Measurements from ENCODE around the gene MCOLN1.

The MCOLN1 gene

DNA sequence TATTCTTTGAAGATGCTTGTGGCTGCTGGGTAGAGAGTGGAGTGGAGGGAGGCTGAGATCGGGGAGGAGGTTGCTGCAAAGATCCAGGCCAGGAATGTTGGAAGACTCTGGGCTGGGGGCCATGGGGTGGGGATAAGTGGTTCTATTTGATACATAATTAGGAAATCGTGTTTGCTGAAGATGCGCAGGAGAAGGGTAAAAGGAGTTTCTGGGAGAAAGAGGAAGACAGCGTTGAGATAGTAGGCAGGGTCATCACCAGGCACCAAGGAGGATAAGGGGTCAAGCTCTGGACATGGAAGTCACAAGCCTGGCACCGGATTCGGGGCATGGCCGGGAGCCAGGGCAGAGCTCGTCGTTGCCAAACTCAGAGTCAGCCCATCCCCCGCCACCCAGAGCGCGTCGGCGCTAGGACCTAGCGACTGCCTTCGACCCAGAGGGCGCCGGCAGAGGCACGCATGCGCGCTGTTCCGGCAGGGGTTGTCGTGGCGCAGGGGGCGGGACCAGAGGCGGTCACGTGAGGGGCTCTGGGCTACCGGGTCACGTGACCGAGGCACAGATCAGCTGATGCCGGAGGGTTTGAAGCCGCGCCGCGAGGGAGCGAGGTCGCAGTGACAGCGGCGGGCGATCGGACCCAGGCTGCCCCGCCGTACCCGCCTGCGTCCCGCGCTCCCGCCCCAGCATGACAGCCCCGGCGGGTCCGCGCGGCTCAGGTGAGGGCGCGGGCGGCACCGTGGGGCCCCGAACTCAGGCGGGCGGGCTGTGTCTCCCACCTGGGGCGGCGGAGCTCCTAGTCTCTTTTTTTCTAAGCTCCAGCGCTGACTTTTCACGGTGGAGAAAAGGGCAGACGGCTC is at the start of gene MCOLN1:
Gene MCOLN1, plus strand, starts transcription at position 553 of the 851 bp plus-strand sequence. Its CDS starts 127 bp downstream, at position 680.
- DNase-seq = peak; percentile 98

DNA sequence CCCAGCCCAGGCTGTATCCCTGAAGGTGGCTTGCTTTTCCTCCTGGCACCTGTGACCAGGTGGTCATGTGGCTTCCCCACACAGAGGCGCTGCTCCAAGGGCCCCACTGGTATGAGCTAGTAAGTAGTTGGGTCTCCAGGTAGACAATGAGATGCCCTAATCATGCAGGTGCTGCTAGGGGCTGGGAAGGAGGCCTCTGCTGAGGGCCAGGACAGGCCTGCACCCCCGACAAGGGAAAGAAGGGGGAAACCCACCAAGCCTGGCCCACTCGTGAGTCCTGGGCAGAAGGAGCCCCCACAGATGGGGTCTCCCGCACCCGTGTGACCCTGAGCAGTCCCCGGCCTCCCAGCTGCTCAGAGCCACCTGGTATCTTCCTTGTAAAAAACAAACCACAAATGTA is 46.8 kb upstream of the MCOLN1 start:
- no peak for DNase-seq

DNA sequence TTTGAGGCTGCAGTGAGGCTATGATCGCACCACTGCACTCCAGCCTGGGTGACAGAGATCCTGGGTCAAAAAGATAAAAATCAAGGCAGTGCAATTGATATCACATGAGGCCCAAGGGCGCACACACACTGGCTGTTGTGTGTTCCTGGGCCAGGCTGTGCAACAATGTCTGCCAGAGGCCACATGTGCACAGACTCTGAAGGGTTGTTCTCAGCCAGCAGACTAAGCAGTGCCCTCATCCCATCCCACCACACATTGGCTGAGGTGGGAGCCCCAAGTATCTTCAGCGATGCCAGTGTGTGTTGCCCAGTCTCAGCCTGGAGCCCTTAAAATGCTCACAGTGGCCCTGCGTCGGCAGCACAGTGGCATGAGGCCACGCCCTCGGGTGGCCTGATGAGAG is 46.2 kb upstream of the MCOLN1 start:
- no peak for DNase-seq

DNA sequence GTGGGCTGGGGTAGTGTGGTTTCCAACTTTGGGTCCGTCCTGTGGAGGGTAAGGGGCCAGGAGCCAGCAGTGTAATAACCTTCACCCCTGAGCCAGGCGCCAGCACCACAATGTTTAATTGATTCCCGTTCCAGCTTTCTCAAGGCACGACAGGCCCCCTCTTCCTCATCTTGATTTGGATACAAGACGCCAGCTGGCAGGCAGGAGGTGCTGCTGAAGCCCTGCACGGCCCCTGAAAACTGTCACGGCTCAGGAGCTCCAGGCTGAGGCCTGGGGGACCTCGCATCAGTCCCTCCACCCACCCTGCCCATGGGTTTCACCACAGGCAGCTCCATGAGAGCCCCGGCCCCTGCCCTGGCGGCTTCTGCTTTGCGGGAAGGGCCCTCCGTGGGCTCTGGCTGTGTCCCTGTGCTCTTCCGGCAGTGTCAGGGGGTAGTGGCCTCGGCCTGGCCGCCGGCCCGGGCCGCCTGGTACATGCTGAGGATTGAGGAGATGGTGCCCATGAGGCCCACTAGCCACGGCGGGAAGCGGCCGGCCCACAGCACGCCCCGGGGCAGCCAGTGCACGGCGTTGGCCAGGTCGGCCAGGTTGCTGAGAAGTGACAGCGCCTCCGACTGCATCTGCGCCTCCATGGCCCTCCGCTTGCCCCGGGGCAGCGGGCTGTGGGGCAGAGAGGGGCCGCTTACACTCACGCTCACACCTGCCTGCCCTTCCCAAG is 45.5 kb upstream of the MCOLN1 start:
- no peak for DNase-seq

DNA sequence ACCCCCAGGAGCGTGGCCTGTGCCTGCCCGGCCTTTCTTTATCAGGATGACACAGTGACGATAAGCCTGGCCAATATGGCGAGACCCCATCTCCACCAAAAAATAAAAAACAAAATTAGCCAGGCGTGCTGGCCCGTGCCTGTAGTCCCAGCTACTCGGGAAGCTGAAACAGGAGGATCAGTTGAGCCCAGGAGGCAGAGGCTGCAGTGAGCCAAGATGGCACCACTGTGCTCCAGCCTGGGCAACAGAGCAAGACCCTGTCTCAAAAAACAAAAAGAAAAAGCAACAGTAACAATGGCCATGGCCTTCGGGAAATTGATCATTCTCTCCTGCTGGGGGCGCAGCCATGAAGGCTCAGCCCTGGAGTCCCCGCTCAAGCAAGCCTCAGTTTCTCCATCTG is 44.7 kb upstream of the MCOLN1 start:
- DNase-seq = no peak

DNA sequence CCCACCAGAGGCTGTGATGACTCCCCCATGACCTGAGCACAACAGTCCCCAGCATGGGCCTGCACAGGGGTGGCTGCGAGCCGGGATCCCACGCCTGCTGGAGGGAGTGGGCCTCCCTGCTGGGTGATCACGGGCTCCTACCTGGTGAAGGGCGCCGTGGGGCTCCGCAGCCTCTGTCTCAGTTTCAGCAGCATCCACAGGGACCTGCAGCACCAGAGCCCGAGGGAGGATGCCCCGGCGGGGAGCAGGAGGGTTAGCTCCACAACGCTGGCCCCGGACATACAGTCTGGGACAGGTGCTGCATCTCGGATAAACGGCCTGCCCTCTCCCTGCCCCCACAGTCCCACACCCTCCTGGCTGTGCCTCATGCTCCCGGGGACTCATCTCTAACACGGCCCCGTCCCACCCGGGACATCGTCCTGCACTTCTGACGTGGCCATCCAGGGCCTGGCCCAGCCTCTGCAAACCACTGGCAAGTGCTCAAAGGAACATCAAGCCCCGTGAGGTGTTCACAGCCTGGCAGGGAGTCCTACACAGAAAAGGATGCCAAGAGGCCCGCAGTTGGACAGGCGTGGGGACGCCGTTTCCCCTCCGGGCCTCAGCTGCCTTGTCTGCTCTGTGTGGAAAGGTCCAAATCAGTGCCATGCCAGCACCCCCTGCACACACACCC is 44.1 kb upstream of the MCOLN1 start:
- DNase-seq = no peak

DNA sequence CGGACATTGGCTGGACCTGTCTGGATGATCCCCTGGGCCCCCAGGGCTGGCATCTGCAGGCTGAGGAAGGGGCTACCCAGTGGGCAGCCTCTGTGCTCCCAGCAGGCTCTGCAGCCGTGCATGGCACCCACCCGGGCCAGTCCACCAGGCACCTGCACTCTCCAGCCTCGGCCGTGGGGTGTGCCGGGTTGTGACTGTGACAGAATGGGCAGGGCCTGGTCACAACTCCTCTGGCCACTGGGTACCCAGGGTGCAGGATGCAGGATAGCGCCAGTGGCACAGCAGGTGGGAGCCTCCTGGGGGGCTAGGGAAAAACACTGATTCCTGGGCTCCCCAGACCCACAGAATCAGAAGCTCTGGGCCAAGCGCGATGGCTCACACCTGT is 43.6 kb upstream of the MCOLN1 start:
- DNase-seq = no peak

DNA sequence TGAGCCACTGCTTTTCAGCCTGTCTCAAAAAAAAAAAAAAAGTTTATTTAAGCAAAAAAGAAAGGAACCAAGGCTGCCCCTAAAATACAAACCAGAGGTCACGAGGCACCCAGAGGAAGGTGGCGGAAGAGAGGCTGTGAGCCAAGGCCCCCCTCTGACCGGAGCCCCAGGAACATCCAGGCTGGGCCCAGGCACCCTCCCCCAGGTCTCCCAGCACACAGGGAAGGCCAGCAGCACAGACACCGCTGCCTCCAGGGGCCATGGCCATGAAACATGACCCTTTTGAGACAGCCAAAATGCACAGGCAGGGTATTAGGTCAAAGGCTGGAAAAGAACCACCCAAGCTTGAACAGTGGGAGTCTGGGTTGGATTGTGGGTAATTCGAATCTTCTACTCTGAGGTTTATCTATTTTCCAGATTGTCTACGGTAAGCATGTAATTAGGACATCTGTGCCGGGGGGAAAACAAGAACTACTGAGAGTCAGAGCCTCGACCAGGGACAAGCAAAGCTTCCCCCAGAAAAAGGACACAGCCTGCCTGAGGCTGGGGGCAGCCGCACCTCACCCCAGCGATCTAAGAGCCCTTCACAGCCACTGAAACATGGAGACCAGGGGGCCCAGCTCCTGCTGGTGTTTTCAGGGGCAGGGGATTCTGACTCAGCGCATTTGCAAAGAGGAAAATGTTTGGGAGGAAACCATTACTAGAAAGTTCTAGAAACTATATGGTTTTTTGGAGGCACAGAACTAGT is 42.0 kb upstream of the MCOLN1 start:
- no peak for DNase-seq

DNA sequence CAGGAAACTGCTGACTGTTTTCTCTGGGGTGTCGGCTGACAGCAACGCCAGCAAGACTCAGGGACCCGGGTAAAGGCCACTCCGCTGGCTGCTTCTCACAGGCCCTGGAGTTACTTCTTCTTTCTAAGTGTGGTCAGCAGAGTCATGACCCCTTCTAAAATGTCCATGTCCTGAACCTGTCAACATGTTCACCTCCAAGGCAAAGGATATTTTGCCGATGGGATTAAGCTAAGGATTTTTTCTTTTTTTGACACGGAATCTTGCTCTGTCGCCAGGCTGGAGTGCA is 41.5 kb upstream of the MCOLN1 start:
- no peak for DNase-seq

DNA sequence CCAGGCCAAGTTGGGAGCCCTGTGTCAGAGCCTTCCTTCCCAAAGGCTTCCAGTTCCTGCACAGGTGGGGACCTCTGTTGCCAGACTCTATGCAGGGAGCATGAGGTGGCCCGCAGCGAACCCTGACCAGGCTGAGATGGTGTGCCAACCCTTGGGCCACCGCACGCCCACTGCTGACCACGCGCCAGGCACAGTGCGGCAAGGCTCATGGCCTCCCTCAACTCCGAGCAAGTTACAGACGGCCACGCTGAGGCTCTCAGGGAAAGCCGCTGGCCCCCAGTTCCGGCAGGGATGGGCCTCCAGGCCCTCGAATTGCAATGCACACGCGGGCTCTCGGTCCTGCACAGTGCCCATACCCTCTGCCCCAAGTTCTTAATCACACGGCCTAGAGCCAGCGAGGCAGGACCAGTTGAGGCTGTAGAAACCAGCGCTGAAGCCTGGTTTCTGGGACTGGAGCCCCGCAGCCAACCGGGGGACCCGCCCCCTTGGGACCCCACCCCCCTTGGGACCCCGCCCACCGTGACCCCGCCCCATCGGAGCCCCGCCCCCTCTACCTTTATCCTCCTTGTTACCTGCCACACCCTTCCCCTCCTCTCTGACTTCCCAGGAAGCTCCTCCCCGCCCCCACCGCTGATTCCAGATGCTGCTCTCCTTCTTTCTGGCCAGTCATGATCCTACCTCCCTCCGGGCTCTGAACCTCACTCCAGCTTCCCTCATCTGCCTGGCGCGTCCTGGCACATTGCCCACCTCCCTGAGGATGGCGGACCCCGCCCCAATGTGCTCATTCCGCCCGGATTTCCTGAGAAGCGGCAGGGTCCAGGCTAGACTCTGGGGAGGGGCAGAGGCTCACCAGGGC is 39.6 kb upstream of the MCOLN1 start:
- DNase-seq = no peak

DNA sequence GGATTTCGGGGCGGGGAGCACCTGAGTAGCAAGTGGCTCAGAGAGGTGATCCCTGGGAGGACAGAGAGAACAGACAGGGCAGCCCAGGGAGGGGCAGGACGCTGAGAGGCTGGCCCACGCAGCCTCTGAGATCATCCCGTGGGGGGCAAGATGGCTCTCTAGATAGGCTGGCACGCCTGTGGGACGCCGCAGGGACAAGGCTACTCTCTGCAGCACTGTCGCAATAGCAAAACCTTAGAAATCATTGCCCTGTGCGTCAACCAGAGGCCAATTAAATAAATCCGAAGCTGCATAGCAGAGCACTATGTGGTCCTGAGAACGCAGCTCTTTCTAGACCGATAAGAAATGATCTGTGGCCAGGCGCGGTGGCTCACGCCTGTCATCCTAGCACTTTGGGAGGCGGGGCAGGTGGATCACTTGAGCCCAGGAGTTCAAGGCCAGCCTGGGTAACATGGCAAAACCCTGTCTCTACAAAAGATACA is 38.7 kb upstream of the MCOLN1 start:
- DNase-seq = no peak

DNA sequence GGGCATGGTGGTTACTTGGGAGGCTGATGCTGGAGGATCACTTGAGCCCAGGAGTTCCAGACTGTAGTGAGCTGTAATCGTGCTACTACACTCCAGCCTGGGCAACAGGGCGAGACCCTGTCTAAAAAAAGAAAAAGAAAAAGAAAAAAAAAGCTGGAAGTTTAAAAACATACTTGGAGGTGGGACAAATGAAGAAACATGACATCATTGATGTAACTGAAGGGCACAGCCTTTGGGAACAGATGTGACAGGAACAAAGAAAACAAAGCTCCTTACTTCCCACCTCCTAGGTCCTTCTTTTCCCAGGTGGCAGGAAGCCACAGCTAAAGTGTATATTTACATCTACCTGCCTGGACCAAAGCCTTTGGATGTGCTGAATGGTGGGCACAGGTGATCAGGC is 35.5 kb upstream of the MCOLN1 start:
- DNase-seq = no peak

DNA sequence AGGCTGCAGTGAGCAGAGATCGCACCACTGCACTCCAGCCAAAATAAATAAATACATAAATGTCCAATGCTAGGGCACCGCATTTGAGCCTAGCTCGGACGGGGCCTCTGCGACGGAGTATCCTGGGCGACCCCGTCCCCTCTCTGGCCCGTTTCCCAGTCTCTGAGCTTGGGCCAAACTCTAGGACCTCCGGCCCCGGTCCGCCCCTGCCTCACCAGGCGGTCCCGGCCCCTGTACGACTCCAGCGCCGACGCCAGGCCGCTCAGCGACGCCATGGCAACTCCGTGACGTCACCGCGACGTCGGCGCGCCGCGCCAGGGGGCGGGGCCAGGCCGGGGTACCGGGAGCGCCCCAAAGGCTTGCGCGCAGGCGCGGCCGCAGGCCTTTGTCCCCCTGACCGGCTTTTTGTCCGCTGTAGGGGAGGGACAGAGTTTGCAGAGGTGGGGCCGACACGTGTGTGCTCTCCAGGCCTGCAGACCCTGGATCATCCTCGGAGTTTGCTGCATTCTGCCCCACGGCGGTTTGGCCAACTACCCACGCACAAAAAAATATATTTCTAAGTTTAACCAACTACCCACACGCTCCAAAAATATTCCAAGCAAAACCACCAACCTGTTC is 33.6 kb upstream of the MCOLN1 start, which contains the start of gene PEX11G:
Gene PEX11G, minus strand, starts transcription at position 300 of the 618 bp plus-strand sequence. Its CDS starts 25 bp downstream, at position 275.
- peak; percentile 89 for DNase-seq

DNA sequence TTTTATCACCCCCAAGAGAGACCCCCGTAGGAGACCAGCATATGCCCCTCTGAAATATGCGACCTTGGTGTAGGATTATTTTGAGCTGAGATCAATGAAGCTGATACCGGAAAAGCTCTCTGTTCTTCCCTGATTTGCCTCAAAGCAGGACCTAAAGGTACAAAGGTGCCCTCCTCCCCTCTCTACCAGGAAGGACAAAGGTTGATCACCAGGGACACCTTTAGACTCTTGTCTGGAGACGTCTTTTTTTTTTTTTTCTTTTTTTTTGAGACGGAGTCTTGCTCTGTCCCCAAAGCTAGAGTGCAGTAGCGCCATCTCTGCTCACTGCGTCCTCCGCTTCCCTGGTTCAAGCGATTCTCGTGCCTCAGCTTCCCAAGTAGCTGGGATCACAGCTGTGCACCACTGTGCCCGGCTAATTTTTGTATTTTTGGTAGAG is 32.8 kb upstream of the MCOLN1 start:
- DNase-seq = no peak

DNA sequence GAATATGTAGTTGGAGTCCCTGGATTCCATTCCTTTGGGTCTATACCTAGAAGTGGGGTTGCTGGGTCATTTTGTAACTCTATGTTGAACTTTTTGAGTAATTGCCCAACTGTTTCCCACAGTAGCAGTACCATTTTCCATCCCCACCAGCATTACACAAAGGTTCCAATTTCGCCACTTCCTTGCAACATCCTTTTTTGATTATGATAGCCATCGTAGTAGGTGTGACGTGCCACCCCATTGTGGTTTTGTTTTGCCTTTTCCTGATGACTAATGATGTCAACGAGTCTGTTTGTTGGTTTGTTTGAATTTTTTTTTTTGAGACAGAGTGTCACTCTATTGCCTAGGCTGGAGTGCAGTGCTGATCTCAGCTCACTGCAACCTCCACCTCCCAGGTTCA is 30.3 kb upstream of the MCOLN1 start:
- DNase-seq = no peak

DNA sequence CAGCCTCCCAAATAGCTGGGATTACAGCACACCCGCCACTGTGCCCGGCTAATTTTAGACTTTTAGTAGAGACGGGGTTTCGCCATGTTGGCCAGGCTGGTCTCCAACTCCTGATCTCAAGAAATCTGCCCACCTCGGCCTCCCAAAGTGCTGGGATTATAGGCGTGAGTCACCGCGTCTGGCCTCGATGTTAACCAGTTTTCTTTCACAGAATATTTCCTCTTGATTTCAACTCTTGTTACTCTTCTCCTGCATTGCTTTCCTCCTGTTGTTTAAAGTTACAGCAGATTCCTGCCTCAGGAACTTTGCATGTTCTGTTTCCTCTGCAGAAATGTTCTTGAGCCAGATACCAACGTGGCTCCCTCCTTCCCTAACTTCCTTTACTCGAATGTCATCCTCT is 29.9 kb upstream of the MCOLN1 start:
- DNase-seq = no peak

DNA sequence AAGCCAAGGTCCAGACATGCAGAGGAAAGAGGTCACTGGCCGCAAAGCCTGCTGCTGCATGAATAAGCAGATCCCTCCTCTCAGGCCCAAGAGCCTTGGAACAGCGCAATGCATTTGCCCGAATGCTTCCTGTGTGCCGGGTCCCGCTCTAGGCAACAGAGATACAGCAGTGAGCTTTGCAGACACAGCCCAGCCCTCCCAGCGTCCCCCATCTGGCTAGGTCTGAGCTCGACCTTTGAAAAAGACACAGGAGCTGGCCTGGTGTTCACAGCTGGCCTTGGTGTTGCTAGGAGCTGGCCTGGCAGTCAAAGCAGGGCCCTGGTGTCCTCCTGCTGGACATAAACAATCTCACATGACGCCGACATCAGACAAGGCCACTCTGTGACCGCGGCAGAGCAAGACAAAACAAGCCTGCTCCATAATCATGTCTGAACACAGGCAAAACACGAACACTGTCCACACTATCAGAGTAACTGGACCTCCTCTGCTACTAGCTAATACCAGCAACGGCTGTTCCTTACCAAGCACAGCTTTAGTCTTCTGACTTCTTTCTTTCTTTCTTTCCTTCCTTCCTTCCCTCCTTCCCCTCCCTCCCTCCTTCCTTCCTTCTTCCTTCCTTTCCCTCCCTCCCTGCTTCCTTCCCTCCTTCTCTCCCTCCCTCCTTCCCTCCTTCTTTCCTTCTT is 27.9 kb upstream of the MCOLN1 start:
- DNase-seq = peak; percentile 91

DNA sequence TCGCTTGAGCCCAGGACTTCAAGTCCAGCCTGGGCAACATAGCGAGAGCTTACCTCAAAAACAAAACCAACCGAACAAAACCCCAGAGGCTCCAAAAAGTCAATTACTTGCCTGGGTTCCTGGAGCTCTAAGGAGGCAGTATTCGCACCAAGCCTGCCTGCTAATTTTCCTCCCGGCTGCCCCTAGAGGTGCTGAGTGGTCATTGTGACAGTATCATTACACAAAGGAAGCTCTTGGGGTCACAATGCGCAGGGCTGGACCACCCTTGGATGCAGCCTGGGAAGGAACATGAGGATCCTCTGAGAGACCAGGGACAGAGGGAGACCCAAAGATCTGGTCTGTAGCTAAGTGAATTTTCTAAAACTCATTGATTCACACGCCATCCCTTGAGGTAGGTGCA is 25.1 kb upstream of the MCOLN1 start:
- DNase-seq = peak; percentile 30

DNA sequence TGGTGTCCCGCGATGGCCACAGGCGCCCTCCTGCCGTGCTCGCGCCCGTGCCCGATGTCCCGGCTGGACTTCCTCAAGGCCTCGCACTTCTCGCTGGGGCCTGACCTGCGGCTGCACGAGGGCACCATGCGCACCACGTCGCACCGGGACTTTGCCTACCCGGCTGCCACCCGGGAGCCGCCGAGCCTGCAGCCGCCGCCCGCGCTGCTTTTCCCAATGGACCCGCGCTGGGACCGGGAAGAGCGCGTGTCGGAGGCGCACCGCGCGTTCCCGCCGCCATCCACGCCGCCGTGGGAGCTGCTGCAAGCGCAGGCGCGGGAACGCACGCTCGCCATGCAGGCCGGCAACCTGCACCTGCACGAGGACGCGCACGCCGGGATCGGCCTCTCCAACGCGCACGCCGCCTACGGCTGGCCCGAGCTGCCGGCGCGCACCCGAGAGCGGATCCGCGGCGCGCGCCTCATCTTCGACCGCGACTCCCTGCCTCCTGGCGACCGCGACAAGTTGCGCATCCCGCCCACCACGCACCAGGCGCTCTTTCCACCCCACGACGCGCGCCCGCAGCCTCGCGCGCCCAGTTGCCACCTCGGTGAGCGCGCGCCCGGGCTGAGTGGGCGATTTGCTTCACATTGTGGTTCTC is 21.5 kb upstream of the MCOLN1 start:
- peak; percentile 70 for DNase-seq

DNA sequence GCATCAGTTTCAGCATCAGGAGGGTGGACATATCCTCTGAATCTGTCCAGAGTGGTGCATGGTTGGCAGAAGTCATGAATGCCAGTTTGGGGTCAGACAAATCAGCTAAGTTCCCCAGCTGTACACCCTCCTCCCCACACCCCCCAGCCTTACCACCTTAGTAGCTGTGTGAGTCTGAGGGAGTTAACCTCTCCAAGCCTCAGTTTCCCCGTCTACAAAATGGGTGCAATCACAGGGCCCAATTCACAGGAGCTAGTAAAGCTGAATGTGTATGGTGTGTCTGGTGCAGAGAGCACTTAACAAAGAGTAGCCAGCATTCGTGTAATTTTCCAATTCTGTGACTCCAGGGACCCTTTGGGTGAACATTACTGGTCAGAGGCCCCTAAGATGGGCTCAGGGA is 19.9 kb upstream of the MCOLN1 start:
- DNase-seq = no peak
